ENCODE measurements around the gene SLC17A3.

- TF ChIP-seq CTCF (IDR thresholded peaks at IDR 0.05) = no peak
- no peak for TF ChIP-seq EZH2 (IDR thresholded peaks at IDR 0.05; ENCODE audit: borderline replicate concordance, insufficient read depth, low read depth, low read length, poor library complexity, severe bottlenecking)
Observed at GRCh38 chr6:25804804-25805203, 69.2 kb downstream of the SLC17A3 start.
